ENCODE results near the gene KCNK3.

Gene KCNK3

GRCh38 chr2:26704441-26704977, 12.0 kb downstream of the KCNK3 start:
- TF ChIP-seq REST (IDR thresholded peaks at IDR 0.05; ENCODE audit: insufficient replicate concordance, low read depth) (no peak), CTCF (IDR thresholded peaks at IDR 0.05; ENCODE audit: insufficient read depth, low read length) (no peak), POLR2AphosphoS5 (IDR thresholded peaks at IDR 0.05; ENCODE audit: low read depth) (no peak), SPI1 (IDR thresholded peaks at IDR 0.05; ENCODE audit: borderline replicate concordance, low read depth) (no peak), GABPA (IDR thresholded peaks at IDR 0.05; ENCODE audit: low read depth) (no peak)
- DNase-seq (ENCODE audit: low read depth in 1 of 2, low spot score in 1 of 2), result no peak
- peaks cover 2% of the 10 kb centered on the region for H3K27me3 ChIP-seq (ENCODE audit: insufficient read depth, poor library complexity, severe bottlenecking)
- no peak overlapping the region for H3K27ac ChIP-seq (replicated peaks)
- no peak overlapping the region for H3K4me3 ChIP-seq (replicated peaks; ENCODE audit: insufficient read depth, low read length)

GRCh38 chr2:26705126-26705525, 12.6 kb downstream of the KCNK3 start:
- Histone ChIP-seq H3K27ac (replicated peaks) (no peak overlapping the region), H3K27me3 (ENCODE audit: insufficient read depth, poor library complexity, severe bottlenecking) (peaks cover 2% of the 10 kb centered on the region), H3K4me3 (replicated peaks; ENCODE audit: insufficient read depth, low read length) (no peak overlapping the region)
- DNase-seq (ENCODE audit: low read depth in 1 of 2, low spot score in 1 of 2), result no peak
- no peak for TF ChIP-seq POLR2AphosphoS5 (IDR thresholded peaks at IDR 0.05; ENCODE audit: low read depth)
- TF ChIP-seq GABPA (IDR thresholded peaks at IDR 0.05; ENCODE audit: low read depth), result no peak
- TF ChIP-seq SPI1 (IDR thresholded peaks at IDR 0.05; ENCODE audit: borderline replicate concordance, low read depth), result no peak
- no peak for TF ChIP-seq REST (IDR thresholded peaks at IDR 0.05; ENCODE audit: insufficient replicate concordance, low read depth)
- no peak for TF ChIP-seq CTCF (IDR thresholded peaks at IDR 0.05; ENCODE audit: insufficient read depth, low read length)

- TF ChIP-seq CTCF (IDR thresholded peaks at IDR 0.05; ENCODE audit: insufficient read depth, low read length) (no peak), SPI1 (IDR thresholded peaks at IDR 0.05; ENCODE audit: borderline replicate concordance, low read depth) (no peak), GABPA (IDR thresholded peaks at IDR 0.05; ENCODE audit: low read depth) (no peak), REST (IDR thresholded peaks at IDR 0.05; ENCODE audit: insufficient replicate concordance, low read depth) (no peak), POLR2AphosphoS5 (IDR thresholded peaks at IDR 0.05; ENCODE audit: low read depth) (no peak)
- no peak for DNase-seq (ENCODE audit: low read depth in 1 of 2, low spot score in 1 of 2)
- peaks cover 2% of the 10 kb centered on the region for H3K27me3 ChIP-seq (ENCODE audit: insufficient read depth, poor library complexity, severe bottlenecking)
- H3K27ac ChIP-seq (replicated peaks), result no peak overlapping the region
- no peak overlapping the region for H3K4me3 ChIP-seq (replicated peaks; ENCODE audit: insufficient read depth, low read length)
Measured at GRCh38 chr2:26706093-26706492, 13.6 kb downstream of the KCNK3 start.

Data from HL-60 (cell line).